GM23248 (cell line): ENCODE data around the gene RUNX1.

Experiments
- EZH2 ChIP-seq: fragments of 200-600 bp; sonication (generic); IDR thresholded peaks from 2 replicates; pipeline ENCODE4 v1.6.1; 2018; ENCODE audit warnings: antibody characterized with exemption, mild to moderate bottlenecking; ENCODE audit not compliant: insufficient read depth, poor library complexity, severe bottlenecking
- EZH2phosphoT487 ChIP-seq: fragments of 200-600 bp; sonication (generic); IDR thresholded peaks from 2 replicates; pipeline ENCODE4 v1.6.1; 2018; ENCODE audit warnings: antibody characterized with exemption, moderate library complexity, mild to moderate bottlenecking, low read depth; ENCODE audit not compliant: insufficient read depth

GRCh38 chr21:34840693-34841092, 208.4 kb downstream of the RUNX1 start:
- TF ChIP-seq EZH2 (no peak), EZH2phosphoT487 (no peak)
